Neural cell (in vitro differentiated cells): ENCODE data around the gene IFT52.

Experiments
- CTCF ChIP-seq: fragments of 450-650 bp; IDR thresholded peaks from 2 replicates; pipeline ENCODE4 v1.5.1; 2014; ENCODE audit warnings: antibody characterized with exemption, mild to moderate bottlenecking, moderate library complexity; ENCODE audit not compliant: poor library complexity, severe bottlenecking
- EP300 ChIP-seq: fragments of 450-650 bp; conservative IDR thresholded peaks from 2 replicates; pipeline ENCODE4 v1.6.1; 2014; ENCODE audit warnings: antibody characterized with exemption, mild to moderate bottlenecking, moderate library complexity; ENCODE audit not compliant: poor library complexity, severe bottlenecking
- EZH2 ChIP-seq: fragments of 200-600, 300-800 bp; shearing (Covaris generic), sonication (generic); IDR thresholded peaks from 2 replicates; pipeline ENCODE4 v1.6.1; 2014; ENCODE audit warnings: antibody characterized with exemption, low read length, borderline replicate concordance, mild to moderate bottlenecking; ENCODE audit not compliant: insufficient read depth, poor library complexity, severe bottlenecking
- POLR2AphosphoS5 ChIP-seq: IDR thresholded peaks from 2 replicates; pipeline ENCODE4 v1.6.1; 2012
- RAD21 ChIP-seq: fragments of 450-650 bp; conservative IDR thresholded peaks from 2 replicates; pipeline ENCODE4 v1.6.1; 2014; ENCODE audit warnings: antibody characterized with exemption, mild to moderate bottlenecking, moderate library complexity
- REST ChIP-seq: IDR thresholded peaks from 2 replicates; pipeline ENCODE4 v1.6.1; 2012; ENCODE audit warnings: borderline replicate concordance
- TAF1 ChIP-seq: IDR thresholded peaks from 2 replicates; pipeline ENCODE4 v1.6.1; 2012; ENCODE audit warnings: low read depth

- no peak for TF ChIP-seq CTCF
- TF ChIP-seq EP300 = no peak
- no peak for TF ChIP-seq REST
- no peak for TF ChIP-seq RAD21
- no peak for TF ChIP-seq POLR2AphosphoS5
- TF ChIP-seq TAF1 = no peak
- TF ChIP-seq EZH2 = no peak
Measured at GRCh38 chr20:43670423-43670822, 79.7 kb downstream of the IFT52 start.
